Stimulated activated CD8-positive, alpha-beta memory T cell treated with anti-CD3 and anti-CD28 coated beads, Interleukin-12 subunit alpha, Interleukin-12 subunit beta, amount 100 ng/mL, for 4 hours (primary cell): Measurements from ENCODE around the gene HPDL.
A peak's percentile ranks its signal among the peaks of the same experiment; 100 is the strongest.
"Not testable (repeated sequence)": the region's sequence is repeated elsewhere in the genome, so short reads cannot be mapped to it uniquely, and the experiment has no call there.

Source experiments
- DNase-seq: peaks from one replicate; pipeline ENCODE4 v3.0.0-alpha.2; 2020; ENCODE audit warnings: low read depth

The HPDL gene

DNA sequence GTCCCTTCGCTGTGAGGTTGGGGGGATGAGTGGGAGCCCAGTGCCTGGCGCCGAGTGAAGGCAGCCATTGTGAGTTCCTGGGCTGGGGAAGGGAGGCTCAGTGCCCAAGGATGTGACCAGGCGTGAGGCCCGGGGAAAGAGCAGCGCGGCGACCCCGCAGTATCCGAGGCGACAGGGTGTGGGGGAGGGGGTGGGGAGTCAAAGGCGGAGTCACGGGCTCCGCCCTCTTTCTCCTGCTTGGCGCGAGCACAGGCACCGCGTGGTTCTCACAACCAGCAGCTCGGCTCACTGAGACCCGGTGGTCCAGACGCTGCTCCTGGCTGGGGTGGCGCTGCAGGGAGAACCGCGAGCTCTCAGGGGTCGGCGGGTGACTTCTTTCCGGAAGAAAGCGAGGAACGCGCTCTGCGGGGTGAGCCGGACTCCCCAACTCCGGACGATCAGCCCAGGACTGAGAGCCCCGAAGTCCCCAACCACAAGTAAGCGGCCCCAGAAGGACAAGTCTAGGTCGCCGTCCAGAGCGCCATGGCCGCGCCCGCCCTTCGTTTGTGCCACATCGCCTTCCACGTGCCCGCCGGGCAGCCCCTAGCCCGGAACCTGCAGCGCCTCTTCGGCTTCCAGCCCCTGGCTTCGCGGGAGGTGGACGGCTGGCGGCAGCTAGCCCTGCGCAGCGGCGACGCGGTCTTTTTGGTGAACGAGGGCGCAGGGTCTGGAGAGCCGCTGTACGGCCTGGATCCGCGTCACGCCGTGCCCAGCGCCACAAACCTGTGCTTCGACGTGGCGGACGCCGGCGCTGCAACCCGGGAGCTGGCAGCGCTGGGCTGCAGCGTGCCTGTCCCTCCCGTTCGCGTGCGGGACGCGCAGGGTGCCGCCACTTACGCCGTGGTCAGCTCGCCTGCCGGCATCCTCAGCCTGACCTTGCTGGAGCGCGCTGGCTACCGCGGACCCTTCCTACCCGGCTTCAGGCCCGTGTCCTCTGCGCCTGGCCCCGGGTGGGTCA, at the start of gene HPDL:
Gene HPDL, plus strand, starts transcription at position 269 of the 997 bp plus-strand sequence. Its CDS starts 254 bp downstream, at position 523.
- peak; percentile 58 for DNase-seq

GRCh38 chr1:45282351-45282750, 44.3 kb upstream of the HPDL start:
- DNase-seq, result no peak

DNA sequence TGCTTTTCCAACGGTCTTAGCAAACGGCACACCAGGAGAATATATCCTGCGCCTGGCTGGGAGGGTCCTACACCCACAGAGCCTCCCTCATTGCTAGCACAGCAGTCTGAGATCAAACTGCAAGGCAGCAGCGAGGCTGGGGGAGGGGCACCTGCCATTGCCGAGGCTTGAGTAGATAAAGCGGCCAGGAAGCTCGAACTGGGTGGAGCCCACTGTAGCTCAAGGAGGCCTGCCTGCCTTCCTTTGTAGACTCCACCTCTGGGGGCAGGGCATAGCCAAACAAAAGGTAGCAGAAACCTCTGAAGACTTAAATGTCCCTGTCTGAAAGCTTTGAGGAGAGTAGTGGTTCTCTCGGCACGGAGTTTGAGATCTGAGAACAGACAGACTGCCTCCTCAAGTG, 41.8 kb upstream of the HPDL start:
- not testable (repeated sequence) for DNase-seq

GRCh38 chr1:45286521-45286920, 40.2 kb upstream of the HPDL start:
- not testable (repeated sequence) for DNase-seq

GRCh38 chr1:45291002-45291401, 35.7 kb upstream of the HPDL start:
- not testable (repeated sequence) for DNase-seq

DNA sequence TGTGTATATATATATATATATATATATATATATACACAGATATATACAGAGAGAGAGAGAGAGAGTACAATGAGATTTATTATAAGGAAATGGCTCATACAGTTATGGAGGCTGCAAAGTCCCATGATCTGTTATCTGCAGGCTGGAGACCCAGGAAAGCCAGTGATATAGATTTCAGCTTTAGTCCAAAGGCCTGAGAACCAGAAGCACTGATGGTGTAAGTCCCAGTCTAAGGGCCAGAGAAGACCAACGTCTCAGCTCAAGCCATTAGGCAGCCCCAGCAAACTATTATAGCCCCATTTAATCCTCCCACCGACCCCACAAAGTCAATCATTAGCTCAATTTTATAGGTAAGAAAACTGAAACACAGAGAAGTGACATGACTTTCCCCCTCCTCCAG, 35.0 kb upstream of the HPDL start:
- DNase-seq, result no peak

- no peak for DNase-seq
These were observed 28.9 kb upstream of the HPDL start for GRCh38 chr1:45297666-45298356.

DNA sequence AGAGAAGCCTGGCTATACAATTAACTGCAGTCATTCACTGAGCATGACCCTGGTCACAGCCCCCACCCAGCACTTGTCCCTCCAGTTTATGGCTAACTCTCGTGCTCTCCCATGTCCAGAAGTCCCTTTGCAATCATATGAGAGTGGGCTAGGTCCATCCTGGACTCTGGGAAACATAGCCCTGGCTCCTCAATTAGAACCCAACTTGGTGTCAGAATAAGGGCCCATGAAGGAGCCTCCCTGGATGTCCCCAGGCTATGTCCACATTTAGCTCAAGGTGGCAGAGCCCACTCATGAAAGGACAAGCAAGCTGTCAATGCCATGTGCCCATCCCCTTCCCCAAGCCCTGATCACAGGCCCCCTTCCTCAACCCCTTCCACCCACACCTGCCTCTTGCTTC, 27.4 kb upstream of the HPDL start:
- DNase-seq, result no peak

- DNase-seq, result no peak
These were observed 26.6 kb upstream of the HPDL start for GRCh38 chr1:45299981-45300668.

DNA sequence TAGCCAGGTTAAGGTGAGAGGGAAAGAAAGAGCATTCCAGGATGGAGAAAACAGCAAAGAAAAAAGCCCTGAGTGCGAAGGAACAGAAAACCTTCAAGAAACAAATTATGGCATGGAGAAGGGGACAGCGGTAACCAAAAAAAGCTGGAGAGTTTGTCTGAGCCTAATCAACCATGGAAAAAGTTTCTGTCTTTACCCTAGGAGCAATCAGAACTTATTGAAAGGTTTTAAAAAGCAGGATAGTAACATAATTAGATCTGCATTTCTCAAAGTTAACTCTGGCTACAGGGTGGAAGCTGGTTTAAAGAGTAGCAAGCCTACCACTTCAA, 26.1 kb upstream of the HPDL start:
- DNase-seq, result no peak

GRCh38 chr1:45302505-45303150, 24.1 kb upstream of the HPDL start:
- no peak for DNase-seq

DNA sequence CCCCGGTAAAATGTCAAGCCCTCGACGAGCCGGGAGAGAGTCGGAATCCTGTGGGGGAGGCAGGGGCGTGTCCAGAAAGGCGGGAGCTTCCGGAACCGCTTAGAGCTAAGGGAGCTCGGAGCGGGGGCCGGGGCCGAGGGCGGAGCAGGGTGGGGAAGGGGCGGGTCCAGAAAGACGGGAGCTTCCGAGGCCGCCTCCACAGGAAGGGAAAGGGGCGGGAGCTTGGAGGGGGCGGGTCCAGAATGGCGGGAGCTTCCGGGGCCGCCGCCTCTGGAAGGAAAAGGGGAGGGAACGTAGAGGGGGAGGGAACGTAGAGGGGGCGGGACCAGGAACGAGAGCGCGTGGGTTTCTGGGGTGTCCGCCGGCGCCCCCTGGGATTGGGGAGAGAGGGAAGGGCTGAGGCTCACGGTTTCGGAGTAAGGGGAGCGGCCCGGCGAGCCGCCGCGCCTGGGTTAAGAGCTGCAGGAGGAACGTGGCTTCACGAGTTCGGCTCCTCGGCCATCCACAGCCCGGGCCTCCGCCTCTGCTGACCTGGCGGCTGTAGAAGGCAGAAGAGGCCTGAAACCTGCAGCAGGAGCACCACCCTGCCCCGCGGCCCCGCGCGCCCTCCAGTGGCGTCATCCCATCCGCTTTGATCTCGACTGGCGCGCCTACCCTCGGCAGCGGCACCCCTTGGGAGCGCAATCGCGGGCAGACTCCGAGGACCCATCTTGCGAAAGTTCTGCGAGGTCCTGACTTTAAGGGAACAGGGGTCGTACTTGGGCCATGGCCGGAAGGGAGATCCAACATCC, 23.0 kb upstream of the HPDL start:
- peak; percentile 97 for DNase-seq

DNA sequence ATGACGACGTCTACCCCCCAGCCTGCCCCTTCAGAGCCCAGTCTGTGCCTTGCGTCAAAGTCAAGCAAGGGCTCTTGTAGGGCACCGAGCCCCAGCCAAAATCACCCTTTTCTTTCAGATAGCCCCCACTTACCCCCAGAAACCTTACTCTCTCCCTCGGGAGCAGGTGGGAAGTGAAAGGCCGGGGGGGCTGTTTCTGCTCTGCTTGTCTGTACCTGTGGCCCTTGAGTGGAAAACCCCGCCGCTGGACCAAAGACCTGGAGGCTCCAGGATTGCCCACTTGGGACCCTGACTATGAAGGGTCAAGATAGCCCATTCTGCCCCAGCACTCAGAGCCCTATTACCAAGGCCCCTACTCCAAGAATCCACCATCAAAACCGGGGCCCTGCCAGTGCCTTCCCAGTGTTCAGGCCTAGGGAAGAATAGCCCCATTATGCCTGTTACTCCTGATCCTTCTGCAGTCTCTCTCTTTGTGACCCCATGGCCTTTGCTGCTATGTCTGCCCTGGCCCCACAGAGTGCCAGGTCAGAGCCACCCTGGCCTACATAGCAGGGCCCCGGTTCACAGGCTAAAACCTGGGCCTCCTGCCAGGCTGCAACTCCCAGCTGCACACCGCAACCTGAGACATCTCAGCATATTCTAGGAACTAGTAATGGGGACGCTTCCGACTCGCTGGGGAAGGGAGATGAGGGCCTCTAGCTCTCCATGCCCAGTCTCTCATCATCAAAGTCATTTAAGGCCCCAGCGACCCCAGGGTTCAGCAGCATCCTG, 22.2 kb upstream of the HPDL start:
- DNase-seq, result no peak

- DNase-seq, result no peak
These were observed 21.5 kb upstream of the HPDL start for GRCh38 chr1:45305231-45305630.

GRCh38 chr1:45306319-45306718, 20.4 kb upstream of the HPDL start:
- DNase-seq, result no peak

- no peak for DNase-seq
These were observed 19.8 kb upstream of the HPDL start for GRCh38 chr1:45306905-45307304.

DNA sequence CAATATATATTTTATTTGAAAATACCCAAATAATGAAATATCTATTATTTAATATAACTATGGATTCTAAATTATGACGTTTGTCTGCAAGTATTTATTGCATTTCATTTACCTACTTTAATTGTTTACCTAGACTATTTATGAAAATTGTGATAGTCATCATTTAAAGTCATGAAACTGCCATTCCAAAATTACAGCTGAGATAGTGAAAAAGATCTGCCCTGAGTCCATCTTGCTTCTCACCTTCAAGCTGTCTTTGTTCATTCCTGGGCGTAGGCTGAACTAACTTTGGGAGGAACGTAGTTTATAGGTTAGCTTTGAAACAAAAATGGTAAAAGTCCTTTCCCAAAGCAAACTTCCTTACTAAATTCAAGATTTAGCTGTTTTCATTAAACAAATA, 12.4 kb upstream of the HPDL start:
- DNase-seq, result no peak

DNA sequence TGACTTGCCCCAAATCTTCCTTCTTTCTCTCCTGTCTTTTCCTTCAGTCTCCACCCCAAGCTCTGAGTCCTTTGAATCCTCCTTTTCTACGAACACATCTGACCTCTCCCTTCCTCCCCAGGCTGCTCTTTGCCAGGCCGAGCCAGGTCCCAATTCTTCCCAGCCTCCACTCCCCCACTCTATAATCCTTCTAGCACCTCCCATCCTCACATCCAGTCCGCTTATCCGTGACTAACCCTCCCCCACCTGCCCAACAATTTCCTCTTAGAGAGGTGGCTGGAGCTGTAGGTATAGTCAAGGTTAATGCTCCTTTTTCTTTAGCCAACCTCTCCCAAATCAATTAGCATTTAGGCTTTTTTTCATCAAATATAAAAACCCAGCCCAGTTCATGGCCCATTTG, 9.5 kb upstream of the HPDL start:
- DNase-seq, result no peak

DNA sequence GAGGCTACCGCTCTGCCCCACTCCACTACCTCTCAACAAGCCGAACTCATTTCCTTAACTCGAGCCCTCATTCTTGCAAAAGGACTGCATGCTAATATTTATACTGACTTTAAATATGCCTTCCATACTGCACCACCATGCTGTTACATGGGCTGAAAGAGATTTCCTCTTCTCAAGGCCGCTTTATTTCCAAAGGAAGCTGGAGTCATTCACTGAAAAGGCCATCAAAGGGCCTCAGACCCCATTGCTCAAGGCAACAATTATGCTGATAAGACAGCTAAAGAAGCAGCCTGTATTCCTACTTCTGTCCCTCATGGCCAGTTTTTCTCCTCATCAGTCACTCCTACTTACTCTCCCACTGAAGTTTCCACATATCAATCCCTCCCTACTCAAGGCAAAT, 6.9 kb upstream of the HPDL start:
- DNase-seq, result no peak

GRCh38 chr1:45321444-45321843, 5.3 kb upstream of the HPDL start:
- no peak for DNase-seq
